OCI-M2 (cell line): ENCODE measurements around the gene NPLOC4.
"Not testable (repeated sequence)": the region's sequence is repeated elsewhere in the genome, so short reads cannot be mapped to it uniquely, and the experiment has no call there.

Experiments
- DNase-seq: peaks from one replicate; lab custom pipeline; 2025; ENCODE audit not compliant: unreplicated experiment; lab: John Stamatoyannopoulos, UW

NPLOC4 gene

GRCh38 chr17:81589612-81590011, 47.3 kb downstream of the NPLOC4 start:
- no peak for DNase-seq

DNA sequence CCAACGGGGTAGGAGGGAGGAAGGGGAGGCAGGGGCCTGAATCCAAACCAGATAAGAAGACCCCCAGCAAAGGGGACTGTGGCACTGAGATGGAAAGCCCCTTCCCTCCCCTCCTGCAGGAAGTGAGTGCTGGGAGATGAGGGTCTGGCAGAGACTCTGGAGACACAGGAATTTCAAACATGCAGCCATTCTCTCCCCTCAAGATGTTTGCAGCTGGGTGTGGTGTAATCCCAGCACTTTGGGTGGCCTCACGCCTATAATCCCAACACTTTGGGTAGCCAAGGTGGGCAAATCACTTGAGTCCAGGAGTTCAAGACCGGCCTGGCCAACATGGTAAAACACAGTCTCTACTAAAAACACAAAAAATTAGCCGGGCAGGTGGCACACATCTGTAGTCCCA, 50.8 kb downstream of the NPLOC4 start:
- DNase-seq = no peak

- not testable (repeated sequence) for DNase-seq
Observed at GRCh38 chr17:81584771-81585170, 52.1 kb downstream of the NPLOC4 start.

- DNase-seq = no peak
Observed at GRCh38 chr17:81583589-81584342, 53.1 kb downstream of the NPLOC4 start.

DNA sequence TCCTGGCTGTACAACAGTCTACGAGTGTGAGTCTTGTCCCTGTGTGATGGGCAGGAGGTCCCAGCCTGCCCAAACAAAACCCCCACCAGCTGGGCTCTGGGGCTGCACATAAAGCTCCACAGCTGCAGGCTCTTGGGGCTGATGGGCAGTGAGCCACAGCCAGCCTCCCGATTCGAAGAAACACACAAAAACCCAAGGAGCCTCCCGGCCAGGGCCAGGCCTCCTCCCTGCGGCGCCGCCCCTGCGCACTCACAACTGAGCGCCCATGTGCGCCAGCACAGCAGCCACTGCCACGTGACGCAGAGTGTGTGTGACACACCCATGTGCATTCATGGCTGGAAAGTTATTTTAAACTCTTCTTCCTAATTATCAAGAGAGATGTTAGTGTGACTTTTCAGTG, 54.2 kb downstream of the NPLOC4 start:
- no peak for DNase-seq

DNA sequence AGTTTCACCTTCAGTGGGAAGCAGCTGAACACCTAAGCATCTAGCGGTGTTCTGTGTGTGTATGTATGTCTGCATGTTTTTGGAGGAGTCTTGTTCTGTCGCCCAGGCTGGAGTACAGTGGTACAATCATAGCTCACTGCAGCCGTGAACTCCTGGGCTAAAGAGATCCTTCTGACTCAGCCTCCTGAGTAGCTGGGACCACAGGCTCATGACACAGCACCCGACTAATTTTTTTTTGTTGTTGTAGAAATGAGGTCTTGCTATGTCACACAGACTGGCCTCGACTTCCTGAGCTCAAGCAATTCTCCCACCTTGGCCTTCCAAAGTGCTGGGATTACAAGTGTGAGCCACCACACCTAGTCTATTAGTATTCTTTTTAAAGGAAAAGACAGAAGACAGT, 54.6 kb downstream of the NPLOC4 start:
- no peak for DNase-seq

- no peak for DNase-seq
Observed at GRCh38 chr17:81581758-81582157, 55.2 kb downstream of the NPLOC4 start.

DNA sequence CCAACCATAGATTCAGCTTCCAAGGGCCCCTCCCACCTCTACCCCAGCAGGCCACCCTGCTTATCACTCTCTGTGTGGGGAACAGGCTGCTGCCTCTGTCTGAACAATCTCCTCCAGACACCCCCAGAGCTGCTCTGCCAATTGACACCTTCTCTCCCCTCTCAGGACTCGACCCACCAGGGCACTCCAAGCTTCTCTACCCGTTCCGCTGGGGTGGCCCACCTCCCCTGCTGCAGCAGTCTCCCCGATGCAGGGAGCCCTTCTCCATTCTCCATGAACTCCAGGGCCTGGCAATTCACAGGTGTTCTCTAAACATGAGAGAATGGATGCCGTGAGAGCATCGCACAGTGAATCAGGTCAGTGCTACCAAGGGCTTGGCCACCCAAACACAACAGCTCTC, 56.4 kb downstream of the NPLOC4 start:
- no peak for DNase-seq

DNA sequence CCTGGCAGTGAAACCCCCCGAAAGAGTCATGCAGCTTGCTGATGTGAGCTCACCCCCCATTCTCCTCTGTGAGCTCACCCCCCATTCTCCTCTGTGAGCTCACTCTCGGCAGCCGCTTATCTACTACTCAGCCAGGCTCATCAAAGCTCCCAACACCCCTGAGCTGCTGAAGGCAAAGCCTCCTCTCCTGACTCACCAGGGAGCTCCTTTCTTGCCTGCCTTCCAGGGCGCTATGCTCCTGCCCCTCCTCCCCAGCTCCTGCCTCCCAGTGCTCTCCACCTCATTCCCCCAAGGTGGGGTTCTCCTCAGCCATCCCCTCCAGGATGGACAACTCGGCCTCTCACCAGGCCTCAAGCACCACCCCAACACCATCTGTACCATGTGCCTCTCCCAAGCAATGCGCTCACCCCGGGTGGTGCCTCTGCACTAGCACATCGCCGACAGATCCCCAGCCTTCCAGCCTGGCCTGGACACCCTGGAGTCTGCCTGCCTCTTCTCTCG, 57.0 kb downstream of the NPLOC4 start:
- DNase-seq = no peak

DNA sequence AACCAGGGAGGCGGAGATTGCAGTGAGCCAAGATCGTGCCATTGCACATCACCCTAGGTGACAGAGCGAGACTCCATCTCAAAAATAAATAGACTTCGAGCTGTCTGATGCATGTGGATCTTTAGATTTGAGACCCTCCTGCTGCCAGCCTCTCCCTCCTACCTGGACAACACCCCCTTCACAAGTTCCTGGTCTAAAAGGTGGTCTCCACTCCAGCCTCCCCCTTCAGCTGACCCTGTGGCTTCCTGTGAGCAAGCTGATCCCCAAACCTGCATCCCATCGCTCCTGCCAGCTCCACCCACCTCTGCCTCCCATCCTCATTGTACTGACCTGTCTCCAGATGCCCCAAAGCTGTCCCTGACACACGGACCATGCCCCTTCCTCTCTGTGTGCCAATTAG, 57.6 kb downstream of the NPLOC4 start:
- DNase-seq = no peak

GRCh38 chr17:81578561-81579225, 58.2 kb downstream of the NPLOC4 start:
- no peak for DNase-seq

DNA sequence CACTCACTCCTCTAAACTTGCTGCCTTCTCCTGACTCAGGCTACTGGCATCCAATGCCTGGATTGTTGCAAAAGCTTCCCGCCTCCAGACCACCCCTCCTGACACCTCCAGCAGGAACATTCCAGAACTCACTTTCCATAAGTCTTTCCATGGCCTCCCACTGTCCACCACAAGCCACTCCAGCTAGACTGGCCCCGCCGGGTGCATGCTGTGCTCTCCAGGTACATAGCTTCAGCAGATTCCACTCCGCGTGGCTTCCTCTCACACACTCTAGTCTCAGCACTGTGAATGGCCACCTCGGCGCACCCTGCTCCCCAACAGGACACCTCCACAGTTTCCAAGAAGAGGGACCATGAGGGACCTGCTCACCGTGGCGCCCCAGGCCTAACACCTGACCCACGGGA, 58.9 kb downstream of the NPLOC4 start:
- DNase-seq = no peak

DNA sequence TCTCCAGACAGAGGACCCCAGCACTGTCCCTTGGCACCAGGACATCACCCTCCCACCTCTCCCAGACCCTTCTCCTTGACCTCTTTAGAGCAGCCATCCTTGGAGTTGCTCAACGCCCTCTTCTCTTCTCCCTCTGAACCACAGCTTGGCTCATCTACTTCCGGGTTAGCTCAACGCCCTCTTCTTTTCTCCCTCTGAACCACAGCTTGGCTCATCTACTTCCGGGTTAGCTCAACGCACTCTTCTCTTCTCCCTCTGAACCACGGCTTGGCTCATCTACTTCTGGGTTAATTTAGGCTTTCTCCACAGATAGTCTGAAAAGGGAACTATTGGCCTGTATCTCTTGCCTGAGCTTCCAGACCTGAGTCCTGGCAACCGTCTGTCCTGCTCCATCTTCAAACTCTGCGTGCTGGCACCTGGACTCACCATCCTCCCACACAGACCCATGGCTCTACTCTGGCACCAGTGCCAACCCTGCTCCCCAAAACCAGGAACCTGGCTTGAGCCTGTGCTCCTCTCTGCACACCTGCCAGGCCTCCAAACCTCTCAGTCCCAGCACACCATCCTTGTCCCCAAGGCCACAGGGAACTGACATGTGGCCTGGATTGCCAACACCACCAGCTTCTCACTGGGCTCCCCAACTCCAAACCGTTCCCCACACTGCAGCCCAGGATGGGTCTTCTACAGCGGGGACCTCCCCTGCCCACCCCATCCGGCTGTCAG, 59.5 kb downstream of the NPLOC4 start:
- DNase-seq = no peak

GRCh38 chr17:81576621-81577277, 60.2 kb downstream of the NPLOC4 start:
- no peak for DNase-seq

DNA sequence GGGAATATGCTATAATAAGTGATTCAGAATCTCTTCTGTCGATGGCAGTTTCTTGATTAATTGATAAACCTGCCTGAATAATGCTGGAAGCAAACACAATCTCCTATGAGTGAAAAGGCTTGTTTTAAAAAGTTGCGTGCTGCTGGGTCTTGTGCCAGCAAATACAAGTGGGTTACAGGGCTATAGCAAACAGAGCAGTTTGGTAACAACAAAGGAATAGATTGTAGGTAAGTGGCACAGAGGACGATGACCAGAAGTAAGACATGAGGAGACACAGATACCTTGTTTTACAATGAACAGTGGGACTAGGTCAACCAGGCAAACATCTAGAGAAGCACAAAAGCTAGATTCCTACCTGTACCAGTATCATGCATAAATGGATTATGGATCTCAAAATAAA, 61.1 kb downstream of the NPLOC4 start:
- no peak for DNase-seq

GRCh38 chr17:81574643-81574956, 62.3 kb downstream of the NPLOC4 start:
- no peak for DNase-seq

- DNase-seq = no peak
Observed at GRCh38 chr17:81573794-81574642, 62.9 kb downstream of the NPLOC4 start.

DNA sequence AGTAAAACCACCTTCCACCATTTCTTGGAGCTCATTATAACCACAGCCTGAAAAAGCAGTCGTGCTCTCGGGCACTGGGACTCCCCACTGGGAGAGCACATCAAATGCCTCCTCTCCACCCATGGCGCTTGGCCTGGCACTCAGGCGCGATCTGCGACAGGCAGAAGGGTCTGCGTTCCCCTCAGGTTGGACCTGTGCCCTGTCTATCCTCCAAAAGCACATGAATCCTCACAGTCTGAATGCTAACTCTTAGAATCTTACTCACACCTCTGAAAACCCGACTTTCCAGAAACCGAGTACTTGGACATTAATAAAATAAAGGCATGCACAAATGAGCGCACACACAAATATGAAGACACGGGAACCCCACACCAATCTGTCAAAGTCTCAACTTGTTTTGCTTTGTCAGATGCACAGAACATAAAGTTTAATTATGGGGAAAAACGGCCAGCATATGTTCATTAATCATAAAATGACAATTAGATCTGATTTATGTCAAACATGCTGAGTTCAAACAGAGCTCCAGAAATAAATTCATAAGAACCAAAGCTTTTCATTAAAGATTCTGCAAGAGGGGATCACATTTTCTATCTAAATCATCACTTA, 64.2 kb downstream of the NPLOC4 start:
- DNase-seq = no peak

DNA sequence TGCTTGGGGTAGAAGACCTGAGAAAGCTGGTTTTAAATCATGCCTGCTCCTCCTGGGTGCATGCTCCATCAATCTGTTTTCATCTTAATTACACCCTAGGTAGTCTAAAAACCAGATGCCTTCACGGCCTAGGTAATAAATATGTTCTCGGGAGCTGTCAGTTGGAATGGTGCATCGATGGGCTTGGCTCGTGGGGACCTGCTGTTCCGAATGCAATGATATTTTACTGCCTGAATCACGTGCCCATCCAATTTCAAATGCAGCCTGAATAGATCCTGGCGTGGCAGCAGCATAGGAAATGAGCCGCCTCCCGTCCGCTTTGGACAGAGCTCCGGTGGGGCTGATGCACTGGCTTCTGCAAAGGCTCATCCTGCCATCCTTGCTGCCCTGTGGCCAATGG, 65.9 kb downstream of the NPLOC4 start:
- no peak for DNase-seq

GRCh38 chr17:81569986-81570514, 66.9 kb downstream of the NPLOC4 start:
- no peak for DNase-seq
